Skeletal muscle satellite cell (primary cell): ENCODE data around the gene LYPLA2.
"Not testable (repeated sequence)": the region's sequence is repeated elsewhere in the genome, so short reads cannot be mapped to it uniquely, and the experiment has no call there.

ENCODE experiments used
- H3K27me3 ChIP-seq: 2 replicates; pipeline ENCODE4 v1.7.0; 2013; ENCODE audit warnings: low read length; ENCODE audit not compliant: control insufficient read depth, insufficient read depth
- H3K36me3 ChIP-seq: 2 replicates; pipeline ENCODE4 v1.7.0; 2013; ENCODE audit warnings: mild to moderate bottlenecking, control low read depth, low read length; ENCODE audit not compliant: insufficient read depth
- H3K4me1 ChIP-seq: 2 replicates; pipeline ENCODE4 v1.7.0; 2013; ENCODE audit warnings: low read length; ENCODE audit not compliant: control insufficient read depth, insufficient read depth
- H3K4me2 ChIP-seq: 2 replicates; pipeline ENCODE4 v1.7.0; 2013; ENCODE audit warnings: mild to moderate bottlenecking, low read length
- H3K4me3 ChIP-seq: 2 replicates; pipeline ENCODE4 v1.7.0; 2013; ENCODE audit warnings: low read length
- H3K9ac ChIP-seq: 2 replicates; pipeline ENCODE4 v1.7.0; 2013; ENCODE audit warnings: mild to moderate bottlenecking, low read depth, low read length, moderate library complexity
- H3K9me3 ChIP-seq: replicated peaks from 2 replicates; pipeline ENCODE4 v1.7.0; 2013; ENCODE audit warnings: mild to moderate bottlenecking, control low read depth, low read length

The LYPLA2 gene

GRCh38 chr1:23825762-23826522 lies 35.0 kb downstream of the LYPLA2 start:
- Histone ChIP-seq H3K27me3 (no peaks in the 10 kb centered on the region), H3K9ac (peak overlapping the region; percentile 97), H3K9me3 (no peaks in the 10 kb centered on the region), H3K36me3 (no peaks in the 10 kb centered on the region), H3K4me2 (peak overlapping the region; percentile 91), H3K4me3 (peak overlapping the region; percentile 98), H3K4me1 (peaks cover 10% of the 10 kb centered on the region)

- not testable (repeated sequence) for H3K4me1 ChIP-seq, H3K36me3 ChIP-seq, H3K4me3 ChIP-seq, H3K9ac ChIP-seq, H3K9me3 ChIP-seq, H3K27me3 ChIP-seq, H3K4me2 ChIP-seq
Observed at GRCh38 chr1:23826590-23826989, 35.6 kb downstream of the LYPLA2 start.

- Histone ChIP-seq H3K4me3 (no peak overlapping the region), H3K4me1 (peaks cover 10% of the 10 kb centered on the region), H3K36me3 (no peaks in the 10 kb centered on the region), H3K9me3 (no peaks in the 10 kb centered on the region), H3K9ac (no peak overlapping the region), H3K4me2 (no peak overlapping the region), H3K27me3 (no peaks in the 10 kb centered on the region)
Observed at GRCh38 chr1:23827717-23828116, 36.8 kb downstream of the LYPLA2 start.

- not testable (repeated sequence) for H3K4me2 ChIP-seq
- H3K27me3 ChIP-seq, result peaks cover 14% of the 10 kb centered on the region
Observed at GRCh38 chr1:23834156-23834555, 43.2 kb downstream of the LYPLA2 start.

GRCh38 chr1:23836037-23836436 lies 45.1 kb downstream of the LYPLA2 start:
- Histone ChIP-seq H3K9ac (no peak overlapping the region), H3K4me3 (no peak overlapping the region), H3K4me2 (no peak overlapping the region), H3K36me3 (no peaks in the 10 kb centered on the region), H3K27me3 (peaks cover 17% of the 10 kb centered on the region), H3K4me1 (peaks cover 7% of the 10 kb centered on the region), H3K9me3 (no peaks in the 10 kb centered on the region)

More at GRCh38 chr1:23834156-23834555, 43.2 kb downstream of the LYPLA2 start:
- H3K4me1 ChIP-seq, H3K36me3 ChIP-seq, H3K9ac ChIP-seq, H3K4me3 ChIP-seq, H3K9me3 ChIP-seq: not testable (repeated sequence)

GRCh38 chr1:23837908-23838307 lies 47.0 kb downstream of the LYPLA2 start:
- Histone ChIP-seq H3K9ac (no peak overlapping the region), H3K36me3 (no peaks in the 10 kb centered on the region), H3K9me3 (no peaks in the 10 kb centered on the region), H3K4me1 (peaks cover 7% of the 10 kb centered on the region), H3K4me2 (peak overlapping the region; percentile 89), H3K27me3 (peaks cover 29% of the 10 kb centered on the region), H3K4me3 (peak overlapping the region; percentile 65)

- no peaks in the 10 kb centered on the region for H3K36me3 ChIP-seq
- no peak overlapping the region for H3K9ac ChIP-seq
- H3K4me2 ChIP-seq, result peak overlapping the region; percentile 89
- H3K9me3 ChIP-seq, result no peaks in the 10 kb centered on the region
- peak overlapping the region; percentile 65 for H3K4me3 ChIP-seq
- H3K27me3 ChIP-seq, result peaks cover 34% of the 10 kb centered on the region
- peaks cover 7% of the 10 kb centered on the region for H3K4me1 ChIP-seq
Observed at GRCh38 chr1:23838401-23838866, 47.5 kb downstream of the LYPLA2 start.

- Histone ChIP-seq H3K4me3 (no peak overlapping the region), H3K27me3 (peaks cover 22% of the 10 kb centered on the region), H3K4me2 (no peak overlapping the region), H3K4me1 (no peaks in the 10 kb centered on the region), H3K9ac (no peak overlapping the region), H3K9me3 (no peaks in the 10 kb centered on the region), H3K36me3 (no peaks in the 10 kb centered on the region)
Observed at GRCh38 chr1:23843644-23844043, 52.7 kb downstream of the LYPLA2 start.
